ENCODE results near the gene PSME3IP1. TPM values are rescaled to one million over a fixed set of nuclear protein-coding genes. Genes with fewer than 3 reads are reported as not detected.
A peak's percentile ranks its signal among the peaks of the same experiment; 100 is the strongest.
"Not testable (repeated sequence)": the region's sequence is repeated elsewhere in the genome, so short reads cannot be mapped to it uniquely, and the experiment has no call there.

Gene PSME3IP1
- total and polyA plus RNA-seq, 11 donors = 37.8 to 74.6 (median 65.8) TPM

DNA sequence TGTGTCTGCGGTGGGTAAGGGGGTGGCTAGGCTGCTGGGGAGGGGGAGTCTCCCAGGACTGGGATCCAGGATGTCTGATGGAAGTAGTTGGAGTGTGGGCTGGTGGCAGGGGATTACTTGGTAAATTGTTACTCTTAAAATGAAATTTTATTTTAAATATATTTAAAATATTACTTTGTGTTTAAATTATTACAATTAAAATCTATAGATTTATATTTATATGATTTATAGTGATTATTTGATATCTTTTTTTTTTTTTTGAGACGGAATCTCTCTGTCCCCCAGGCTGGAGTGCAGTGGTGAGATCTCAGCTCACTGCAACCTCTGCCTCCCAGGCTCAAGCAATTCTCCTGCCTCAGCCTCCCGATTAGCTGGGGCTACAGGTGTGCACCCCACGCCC, 74.9 kb downstream of the PSME3IP1 start:
- 90 to 96% (median 95%) methylated on average over 4 of the region's 4 CpGs for WGBS, 4 donors
- Histone ChIP-seq H3K36me3 (peaks cover 0 to 26% (median 4%) of the 10 kb centered on the region in 9 donors), H3K4me3 (no peak overlapping the region), H3K27me3 (no peaks in the 10 kb centered on the region), H3K9me3 (no peaks in the 10 kb centered on the region), H3K4me1 (peaks cover 0 to 54% (median 26%) of the 10 kb centered on the region in 12 donors), H3K27ac (no peak overlapping the region)
- intact Hi-C loops (cut with DNase I) = no loop called here
- DNase-seq (no peak), ATAC-seq (no peak)
- TF ChIP-seq POLR2A (IDR thresholded peaks at IDR 0.05) = no peak
- TF ChIP-seq, protein P1, sequence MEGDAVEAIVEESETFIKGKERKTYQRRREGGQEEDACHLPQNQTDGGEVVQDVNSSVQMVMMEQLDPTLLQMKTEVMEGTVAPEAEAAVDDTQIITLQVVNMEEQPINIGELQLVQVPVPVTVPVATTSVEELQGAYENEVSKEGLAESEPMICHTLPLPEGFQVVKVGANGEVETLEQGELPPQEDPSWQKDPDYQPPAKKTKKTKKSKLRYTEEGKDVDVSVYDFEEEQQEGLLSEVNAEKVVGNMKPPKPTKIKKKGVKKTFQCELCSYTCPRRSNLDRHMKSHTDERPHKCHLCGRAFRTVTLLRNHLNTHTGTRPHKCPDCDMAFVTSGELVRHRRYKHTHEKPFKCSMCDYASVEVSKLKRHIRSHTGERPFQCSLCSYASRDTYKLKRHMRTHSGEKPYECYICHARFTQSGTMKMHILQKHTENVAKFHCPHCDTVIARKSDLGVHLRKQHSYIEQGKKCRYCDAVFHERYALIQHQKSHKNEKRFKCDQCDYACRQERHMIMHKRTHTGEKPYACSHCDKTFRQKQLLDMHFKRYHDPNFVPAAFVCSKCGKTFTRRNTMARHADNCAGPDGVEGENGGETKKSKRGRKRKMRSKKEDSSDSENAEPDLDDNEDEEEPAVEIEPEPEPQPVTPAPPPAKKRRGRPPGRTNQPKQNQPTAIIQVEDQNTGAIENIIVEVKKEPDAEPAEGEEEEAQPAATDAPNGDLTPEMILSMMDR (IDR thresholded peaks at IDR 0.05) = no peak

DNA sequence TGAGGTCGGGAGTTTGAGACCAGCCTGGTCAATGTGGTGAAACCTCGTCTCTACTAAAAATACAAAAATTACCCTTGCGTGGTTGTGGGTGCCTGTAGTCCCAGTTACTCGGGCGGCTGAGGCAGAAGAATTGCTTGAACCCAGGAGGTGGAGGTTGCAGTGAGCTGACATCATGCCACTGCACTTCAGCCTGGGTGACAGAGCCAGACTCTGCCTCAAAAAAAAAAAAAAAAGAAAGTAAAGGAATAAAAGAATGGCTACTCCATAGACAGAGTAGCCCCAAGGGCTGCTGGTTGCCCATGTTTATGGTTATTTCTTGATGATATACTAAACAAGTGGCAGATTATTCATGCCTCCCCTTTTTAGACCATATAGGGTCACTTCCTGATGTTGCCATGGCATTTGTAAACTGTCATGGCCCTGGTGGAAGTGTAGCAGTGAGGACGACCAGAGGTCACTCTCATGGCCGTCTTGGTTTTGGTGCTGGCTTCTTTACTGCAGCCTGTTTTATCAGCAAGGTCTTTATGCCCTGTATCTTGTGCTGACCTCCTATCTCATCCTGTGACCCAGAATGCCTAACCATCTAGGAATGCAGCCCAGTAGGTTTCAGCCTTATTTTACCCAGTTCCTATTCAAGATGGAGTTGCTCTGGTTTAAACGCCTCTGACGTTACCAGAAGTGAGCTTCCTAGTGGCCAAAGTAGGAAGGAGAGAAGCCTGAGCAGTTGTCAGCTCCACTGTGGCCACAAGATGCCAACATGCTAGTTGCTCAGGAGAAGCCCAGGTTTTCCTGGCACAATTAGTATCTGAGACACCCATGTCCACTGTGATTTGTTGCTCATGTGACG, 76.4 kb downstream of the PSME3IP1 start:
- not testable (repeated sequence) for ATAC-seq, H3K9me3 ChIP-seq, H3K4me3 ChIP-seq, H3K27ac ChIP-seq, DNase-seq, H3K27me3 ChIP-seq
- Histone ChIP-seq H3K4me1 (peaks cover 0 to 52% (median 24%) of the 10 kb centered on the region in 12 donors), H3K36me3 (peaks cover 0 to 22% (median 4%) of the 10 kb centered on the region in 9 donors)
- WGBS, 4 donors = 88 to 91% (median 90%) methylated on average over 10 of the region's 10 CpGs
- intact Hi-C loops (cut with DNase I) = loop anchor here in 3 of 10 donors (5.0 kb wide), 2 partner anchors 33 to 48 kb away; no protein-coding TSS in a partner anchor

- Histone ChIP-seq H3K9me3 (no peaks in the 10 kb centered on the region), H3K4me3 (no peak overlapping the region), H3K36me3 (peaks cover 0 to 11% (median 0%) of the 10 kb centered on the region in 9 donors), H3K27me3 (no peaks in the 10 kb centered on the region), H3K27ac (no peak overlapping the region), H3K4me1 (peaks cover 0 to 51% (median 24%) of the 10 kb centered on the region in 12 donors)
- 85 to 100% (median 94%) methylated on average over 1 of the region's 1 CpG for WGBS, 4 donors
- DNase-seq (no peak), ATAC-seq (no peak)
- TF ChIP-seq POLR2A (IDR thresholded peaks at IDR 0.05) = no peak
- TF ChIP-seq, protein P1 (IDR thresholded peaks at IDR 0.05) = no peak
- intact Hi-C loops (cut with DNase I) = loop anchor here in 3 of 10 donors (5.0 kb wide), 2 partner anchors 34 to 49 kb away; no protein-coding TSS in a partner anchor
Observed at GRCh38 chr16:57108432-57108831, 77.4 kb downstream of the PSME3IP1 start.

- DNase-seq (no peak), ATAC-seq (peak in 1 of 4 donors; percentile 16)
- no peak for TF ChIP-seq POLR2A (IDR thresholded peaks at IDR 0.05)
- TF ChIP-seq, protein P1 (IDR thresholded peaks at IDR 0.05) = no peak
- H3K4me1 ChIP-seq = peaks cover 0 to 41% (median 16%) of the 10 kb centered on the region in 12 donors
- H3K36me3 ChIP-seq = peaks cover 0 to 7% (median 0%) of the 10 kb centered on the region in 9 donors
- H3K9me3 ChIP-seq = no peaks in the 10 kb centered on the region
- WGBS, 4 donors = 74 to 77% (median 75%) methylated on average over 8 to 9 of the region's 9 CpGs
- H3K27me3 ChIP-seq = no peaks in the 10 kb centered on the region
- H3K27ac ChIP-seq = no peak overlapping the region
- H3K4me3 ChIP-seq = no peak overlapping the region
- intact Hi-C loops (cut with DNase I) = loop anchor here in 3 of 10 donors (5.0 kb wide), 2 partner anchors 35 to 50 kb away; no protein-coding TSS in a partner anchor
Observed at GRCh38 chr16:57107321-57107922, 78.4 kb downstream of the PSME3IP1 start.
